GM12874 (cell line): Measurements from ENCODE around the gene ADK.
A peak's percentile ranks its signal among the peaks of the same experiment; 100 is the strongest.

ENCODE experiments used
- CTCF ChIP-seq: IDR thresholded peaks from 2 replicates; pipeline ENCODE4 v1.5.1; 2011; ENCODE audit warnings: low read depth, mild to moderate bottlenecking, control low read depth, low read length, moderate library complexity; ENCODE audit not compliant: insufficient read depth

The ADK gene

DNA sequence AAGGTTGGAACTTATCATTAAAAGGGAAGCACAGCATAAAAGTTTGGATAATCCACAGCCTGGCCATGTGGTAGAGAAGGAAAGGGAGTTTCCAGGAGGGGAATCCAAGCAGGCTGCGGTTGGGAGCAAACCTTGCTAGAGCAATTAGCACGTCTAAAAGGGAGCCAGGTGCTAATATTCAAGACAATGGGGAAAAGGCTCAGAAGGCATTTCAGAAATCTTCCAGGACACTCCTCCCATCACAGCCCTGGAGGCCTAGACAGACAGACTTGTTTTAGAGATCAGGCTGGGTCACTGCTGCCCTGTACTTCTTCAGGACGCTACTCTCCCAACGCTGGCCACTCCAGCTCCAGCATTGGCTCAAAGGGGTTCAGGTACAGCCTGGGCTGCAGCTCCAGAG, 579.2 kb downstream of the ADK start:
- TF ChIP-seq CTCF = no peak

GRCh38 chr10:74733612-74734011, 582.6 kb downstream of the ADK start:
- no peak for TF ChIP-seq CTCF

DNA sequence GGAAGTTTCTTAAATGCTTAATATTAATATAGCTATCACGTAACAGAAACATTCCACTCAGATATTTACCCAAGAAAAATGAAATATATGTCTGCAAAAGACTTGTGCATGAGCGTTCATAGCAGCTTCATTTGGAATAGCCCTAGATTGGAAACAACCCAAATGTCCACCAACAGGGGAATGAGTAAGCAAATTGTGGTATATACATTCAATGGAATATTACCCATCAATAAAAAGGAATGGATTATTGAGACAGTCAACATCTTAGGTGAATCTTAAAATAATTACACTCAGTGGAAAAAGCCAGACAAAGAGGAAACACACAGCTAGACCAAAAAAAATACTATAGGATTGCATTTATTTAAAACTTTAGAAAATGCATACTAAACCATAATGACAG, 585.0 kb downstream of the ADK start:
- TF ChIP-seq CTCF = no peak

DNA sequence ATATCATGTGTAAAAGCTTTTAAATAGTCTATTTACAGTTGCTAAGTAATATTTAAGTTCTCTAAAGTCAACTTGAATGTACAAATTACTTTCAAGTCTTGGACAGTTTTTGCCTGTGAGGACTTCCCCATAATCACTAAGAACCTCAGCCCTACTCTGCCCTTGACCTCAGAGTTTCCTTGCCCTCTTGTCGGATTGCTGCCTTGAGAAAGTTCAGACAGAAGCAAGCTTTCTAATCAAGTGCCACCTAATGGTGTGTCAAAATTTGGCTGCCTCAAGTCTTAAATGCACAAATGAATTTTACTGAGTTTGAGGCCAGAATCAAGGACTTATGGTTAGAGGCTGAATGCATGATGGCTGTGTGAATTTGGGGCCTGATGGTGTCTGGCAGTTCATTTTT, 587.0 kb downstream of the ADK start:
- peak; percentile 36; the same call in 1 of the 2 replicates for TF ChIP-seq CTCF

DNA sequence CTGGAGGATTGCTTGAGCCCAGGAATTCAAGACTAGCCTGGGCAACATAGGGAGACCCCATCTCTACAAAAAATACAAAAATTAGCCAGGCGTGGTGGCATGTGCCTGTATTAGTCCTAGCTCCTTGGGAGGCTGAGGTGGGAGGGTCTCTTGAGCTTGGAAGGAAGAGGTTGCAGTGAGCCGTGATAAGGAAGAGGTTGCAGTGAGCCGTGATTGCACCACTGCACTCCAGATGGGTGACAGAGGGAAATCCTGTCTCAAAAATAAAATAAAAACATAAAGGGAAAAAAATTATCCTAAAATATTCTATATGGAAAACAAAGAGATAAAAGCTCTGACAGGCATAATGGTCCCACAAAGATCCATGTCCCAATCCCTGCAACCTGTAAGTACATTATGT, 587.5 kb downstream of the ADK start:
- TF ChIP-seq CTCF = no peak

DNA sequence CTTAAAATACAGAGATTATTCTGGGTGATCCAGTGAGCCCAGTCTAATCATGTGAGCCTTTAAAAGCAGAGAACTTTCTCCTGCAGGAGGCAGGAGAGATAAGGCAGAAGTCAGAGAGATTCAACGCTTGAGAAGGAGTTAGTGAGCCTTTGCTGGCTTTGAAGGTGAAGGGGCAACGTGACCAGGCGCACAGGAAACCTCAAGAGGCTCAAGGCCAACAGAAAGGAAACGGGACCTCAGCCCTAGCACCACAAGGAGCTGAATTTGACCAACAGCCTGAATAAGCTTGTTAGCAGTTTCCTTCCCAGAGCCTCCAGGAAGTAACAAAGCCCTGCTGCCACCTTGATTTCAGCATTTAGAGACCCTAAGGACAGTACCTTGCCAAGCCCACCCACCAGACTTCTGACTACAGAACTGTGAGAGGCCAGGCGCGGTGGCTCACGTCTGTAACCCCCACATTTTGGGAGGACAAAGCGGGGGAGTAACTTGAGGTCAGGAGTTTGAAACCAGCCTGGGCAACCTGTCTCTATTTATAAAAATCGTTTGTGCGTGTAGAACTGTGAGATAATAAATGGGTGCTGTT, 588.1 kb downstream of the ADK start:
- peak; percentile 50 for TF ChIP-seq CTCF

- TF ChIP-seq CTCF = no peak
Observed at GRCh38 chr10:74743401-74743800, 592.4 kb downstream of the ADK start.
